ENCODE results near the gene ZNF516.

The ZNF516 gene

GRCh38 chr18:76402026-76402990, 92.7 kb downstream of the ZNF516 start:
- DNase-seq (ENCODE audit: low spot score), result no peak
- in situ Hi-C loops (cut with MboI; ENCODE audit: low sequenced_read_pairs, unreplicated experiment), result no loop called here
- no peak for TF ChIP-seq CTCF (IDR thresholded peaks at IDR 0.05; ENCODE audit: borderline replicate concordance, control extremely low read depth, extremely low read depth, insufficient read depth, missing control alignments)

- DNase-seq (ENCODE audit: low spot score), result no peak
- in situ Hi-C loops (cut with MboI; ENCODE audit: low sequenced_read_pairs, unreplicated experiment), result no loop called here
- no peak for TF ChIP-seq CTCF (IDR thresholded peaks at IDR 0.05; ENCODE audit: borderline replicate concordance, control extremely low read depth, extremely low read depth, insufficient read depth, missing control alignments)
Observed at GRCh38 chr18:76401498-76401897, 93.5 kb downstream of the ZNF516 start.

GRCh38 chr18:76399613-76400391, 95.2 kb downstream of the ZNF516 start:
- no peak for TF ChIP-seq CTCF (IDR thresholded peaks at IDR 0.05; ENCODE audit: borderline replicate concordance, control extremely low read depth, extremely low read depth, insufficient read depth, missing control alignments)
- DNase-seq (ENCODE audit: low spot score), result no peak
- in situ Hi-C loops (cut with MboI; ENCODE audit: low sequenced_read_pairs, unreplicated experiment), result loop anchor here (5.0 kb wide), 1 partner anchor 307 kb away; no protein-coding TSS in a partner anchor

- peak; percentile 89 for DNase-seq (ENCODE audit: low spot score)
- in situ Hi-C loops (cut with MboI; ENCODE audit: low sequenced_read_pairs, unreplicated experiment), result loop anchor here (5.0 kb wide), 1 partner anchor 308 kb away; no protein-coding TSS in a partner anchor
- peak; percentile 95 for TF ChIP-seq CTCF (IDR thresholded peaks at IDR 0.05; ENCODE audit: borderline replicate concordance, control extremely low read depth, extremely low read depth, insufficient read depth, missing control alignments)
Observed at GRCh38 chr18:76398896-76399612, 96.0 kb downstream of the ZNF516 start.

DNA sequence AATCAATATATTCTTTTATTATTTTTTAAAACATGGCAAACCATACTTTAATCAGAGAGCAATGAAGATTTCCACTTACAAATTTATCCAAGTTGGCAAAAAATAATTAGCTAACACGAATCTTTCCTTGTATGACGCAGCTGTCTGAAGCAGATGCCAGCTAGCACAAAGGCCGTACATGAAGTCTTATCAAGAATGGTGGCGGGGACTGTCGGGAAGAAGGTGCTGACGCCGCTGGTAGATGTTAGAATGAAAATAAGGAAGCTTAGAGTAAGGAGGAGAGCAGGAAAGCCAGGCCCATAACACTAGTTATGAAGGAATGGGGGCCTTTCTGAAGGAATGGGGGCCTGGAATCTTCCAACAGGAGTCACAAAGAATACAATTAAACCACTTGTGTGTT, 96.7 kb downstream of the ZNF516 start:
- no peak for DNase-seq (ENCODE audit: low spot score)
- in situ Hi-C loops (cut with MboI; ENCODE audit: low sequenced_read_pairs, unreplicated experiment), result loop anchor here (5.0 kb wide), 1 partner anchor 309 kb away; no protein-coding TSS in a partner anchor
- TF ChIP-seq CTCF (IDR thresholded peaks at IDR 0.05; ENCODE audit: borderline replicate concordance, control extremely low read depth, extremely low read depth, insufficient read depth, missing control alignments), result no peak

- TF ChIP-seq CTCF (IDR thresholded peaks at IDR 0.05; ENCODE audit: borderline replicate concordance, control extremely low read depth, extremely low read depth, insufficient read depth, missing control alignments), result no peak
- DNase-seq (ENCODE audit: low spot score), result no peak
- in situ Hi-C loops (cut with MboI; ENCODE audit: low sequenced_read_pairs, unreplicated experiment), result loop anchor here (5.0 kb wide), 1 partner anchor 310 kb away; no protein-coding TSS in a partner anchor
Observed at GRCh38 chr18:76397631-76398030, 97.4 kb downstream of the ZNF516 start.
